ENCODE measurements around the gene CDH16. TPM values are rescaled to one million over a fixed set of nuclear protein-coding genes. Genes with fewer than 3 reads are reported as not detected.

CDH16 gene
- total RNA-seq, 1 donor from 2014 or later: 0.81 TPM

DNA sequence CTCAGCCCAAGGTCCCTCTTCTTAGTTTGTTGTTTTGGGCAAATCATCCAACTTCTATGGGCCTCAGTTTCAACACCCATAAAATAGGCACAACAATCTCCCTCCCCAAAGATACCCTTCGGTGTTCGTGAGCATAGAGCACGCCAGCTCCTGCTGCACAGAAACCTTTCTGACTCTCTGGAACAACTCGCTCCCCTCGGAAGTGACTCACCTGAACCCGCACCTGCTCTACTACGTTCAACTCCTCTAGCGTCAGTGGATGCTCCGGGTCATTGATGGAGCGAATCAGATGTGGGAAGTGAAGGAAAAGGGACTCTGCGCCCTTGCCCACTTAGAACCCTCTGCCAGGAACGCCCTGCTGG lies 15.1 kb upstream of the CDH16 start:
- TF ChIP-seq, protein P1, sequence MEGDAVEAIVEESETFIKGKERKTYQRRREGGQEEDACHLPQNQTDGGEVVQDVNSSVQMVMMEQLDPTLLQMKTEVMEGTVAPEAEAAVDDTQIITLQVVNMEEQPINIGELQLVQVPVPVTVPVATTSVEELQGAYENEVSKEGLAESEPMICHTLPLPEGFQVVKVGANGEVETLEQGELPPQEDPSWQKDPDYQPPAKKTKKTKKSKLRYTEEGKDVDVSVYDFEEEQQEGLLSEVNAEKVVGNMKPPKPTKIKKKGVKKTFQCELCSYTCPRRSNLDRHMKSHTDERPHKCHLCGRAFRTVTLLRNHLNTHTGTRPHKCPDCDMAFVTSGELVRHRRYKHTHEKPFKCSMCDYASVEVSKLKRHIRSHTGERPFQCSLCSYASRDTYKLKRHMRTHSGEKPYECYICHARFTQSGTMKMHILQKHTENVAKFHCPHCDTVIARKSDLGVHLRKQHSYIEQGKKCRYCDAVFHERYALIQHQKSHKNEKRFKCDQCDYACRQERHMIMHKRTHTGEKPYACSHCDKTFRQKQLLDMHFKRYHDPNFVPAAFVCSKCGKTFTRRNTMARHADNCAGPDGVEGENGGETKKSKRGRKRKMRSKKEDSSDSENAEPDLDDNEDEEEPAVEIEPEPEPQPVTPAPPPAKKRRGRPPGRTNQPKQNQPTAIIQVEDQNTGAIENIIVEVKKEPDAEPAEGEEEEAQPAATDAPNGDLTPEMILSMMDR (conservative IDR thresholded peaks at IDR 0.05; ENCODE audit: low read depth, low read length): no peak
- H3K4me3 ChIP-seq (ENCODE audit: low read depth, low read length): peak overlapping the region; percentile 78
- no peak for DNase-seq (ENCODE audit: low read depth)

DNA sequence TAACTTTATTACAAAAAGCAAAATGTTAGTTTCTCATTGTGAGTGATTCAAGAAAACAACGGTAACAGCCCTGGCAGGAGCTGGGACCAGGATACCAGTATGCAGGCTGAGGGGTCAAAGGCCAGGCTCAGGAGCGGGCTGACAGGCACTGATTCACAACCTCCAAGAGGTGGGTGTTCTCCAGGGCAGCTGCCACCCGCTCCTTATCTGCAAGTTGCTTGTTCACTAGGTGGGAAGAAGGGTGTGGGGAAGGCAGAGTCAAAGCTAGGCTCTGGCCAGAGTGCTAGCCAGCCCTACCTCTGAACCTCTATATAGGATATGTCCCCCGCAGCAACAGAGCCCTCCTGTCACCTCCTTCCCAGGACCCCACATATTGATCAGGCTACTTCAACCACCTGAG lies 13.4 kb upstream of the CDH16 start:
- TF ChIP-seq, protein P1 (conservative IDR thresholded peaks at IDR 0.05; ENCODE audit: low read depth, low read length): no peak
- H3K4me3 ChIP-seq (ENCODE audit: low read depth, low read length): no peak overlapping the region
- DNase-seq (ENCODE audit: low read depth): no peak

DNA sequence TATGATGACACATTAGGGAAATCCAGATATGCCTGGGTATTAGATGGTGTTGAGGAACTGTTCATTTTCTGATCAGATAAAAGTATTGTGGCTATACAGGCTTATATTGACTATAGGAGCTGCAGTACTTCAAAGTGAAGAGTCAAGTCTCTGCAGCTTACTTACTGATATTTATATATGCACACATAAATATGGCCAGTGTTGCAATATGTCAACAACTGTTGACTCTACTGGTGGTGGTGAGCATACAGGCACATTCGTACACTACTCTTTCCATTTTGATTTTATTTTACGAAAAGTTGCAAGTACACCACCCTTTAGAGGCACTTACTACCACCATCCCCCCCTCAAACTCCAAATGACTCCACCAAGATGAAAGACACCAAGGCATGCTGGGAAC lies 13.0 kb upstream of the CDH16 start:
- H3K4me3 ChIP-seq (ENCODE audit: low read depth, low read length): no peak overlapping the region
- TF ChIP-seq, protein P1 (conservative IDR thresholded peaks at IDR 0.05; ENCODE audit: low read depth, low read length): no peak
- DNase-seq (ENCODE audit: low read depth): no peak

DNA sequence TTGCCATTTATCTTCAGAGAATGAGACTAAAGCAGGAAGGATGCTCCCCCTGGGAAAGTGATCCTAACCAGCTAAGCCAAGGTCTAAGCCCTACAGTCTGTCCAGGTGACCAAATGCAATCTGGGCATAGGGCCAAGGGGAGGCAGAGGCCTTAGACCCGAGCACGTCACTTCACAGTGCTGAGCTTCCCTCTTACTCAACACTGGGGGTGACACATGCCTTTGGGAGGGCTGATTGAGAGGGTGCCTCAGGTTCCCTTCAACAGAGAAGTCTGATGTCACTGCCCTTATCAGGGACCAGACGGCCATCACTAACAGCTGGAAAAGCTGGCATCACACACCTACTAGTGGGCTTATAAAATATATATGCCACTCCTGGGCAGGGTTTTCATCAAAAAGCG lies 11.5 kb upstream of the CDH16 start:
- peak; percentile 82 for DNase-seq (ENCODE audit: low read depth)
- no peak overlapping the region for H3K4me3 ChIP-seq (ENCODE audit: low read depth, low read length)
- TF ChIP-seq, protein P1 (conservative IDR thresholded peaks at IDR 0.05; ENCODE audit: low read depth, low read length): no peak

DNA sequence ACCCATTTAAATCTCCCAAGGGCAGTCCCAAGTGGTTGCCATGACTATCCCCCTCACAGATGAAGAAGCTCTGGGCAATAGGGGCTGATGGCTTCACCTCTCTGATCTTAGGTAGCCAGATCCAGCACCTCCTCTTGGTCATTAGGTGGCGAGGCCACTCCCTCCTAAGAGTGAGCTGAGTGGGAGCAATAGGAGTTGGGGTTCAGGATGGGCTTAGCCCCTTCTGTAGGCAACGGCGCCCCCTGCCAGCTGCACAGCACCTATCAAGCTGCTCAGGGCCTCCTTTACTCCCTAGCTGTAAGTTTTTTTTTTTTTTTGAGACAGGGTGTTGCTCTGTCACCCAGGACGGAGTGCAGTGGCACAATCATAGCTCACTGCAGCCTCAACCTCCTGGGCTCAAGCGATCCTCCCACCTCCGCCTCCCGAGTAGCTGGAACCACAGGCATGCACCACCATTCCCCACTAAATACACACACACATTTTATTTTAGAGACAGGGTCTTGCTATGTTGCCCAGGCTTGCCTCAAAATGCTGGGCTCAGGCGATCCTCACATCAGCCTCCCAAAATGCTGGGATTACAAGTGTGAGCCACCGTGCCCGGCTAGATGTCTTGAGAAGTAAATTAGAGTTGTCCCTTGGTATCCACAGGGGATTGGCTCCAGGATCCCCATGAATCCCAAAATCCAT lies 10.2 kb upstream of the CDH16 start:
- TF ChIP-seq, protein P1 (conservative IDR thresholded peaks at IDR 0.05; ENCODE audit: low read depth, low read length): peak; percentile 69
- no peak overlapping the region for H3K4me3 ChIP-seq (ENCODE audit: low read depth, low read length)
- DNase-seq (ENCODE audit: low read depth): no peak

DNA sequence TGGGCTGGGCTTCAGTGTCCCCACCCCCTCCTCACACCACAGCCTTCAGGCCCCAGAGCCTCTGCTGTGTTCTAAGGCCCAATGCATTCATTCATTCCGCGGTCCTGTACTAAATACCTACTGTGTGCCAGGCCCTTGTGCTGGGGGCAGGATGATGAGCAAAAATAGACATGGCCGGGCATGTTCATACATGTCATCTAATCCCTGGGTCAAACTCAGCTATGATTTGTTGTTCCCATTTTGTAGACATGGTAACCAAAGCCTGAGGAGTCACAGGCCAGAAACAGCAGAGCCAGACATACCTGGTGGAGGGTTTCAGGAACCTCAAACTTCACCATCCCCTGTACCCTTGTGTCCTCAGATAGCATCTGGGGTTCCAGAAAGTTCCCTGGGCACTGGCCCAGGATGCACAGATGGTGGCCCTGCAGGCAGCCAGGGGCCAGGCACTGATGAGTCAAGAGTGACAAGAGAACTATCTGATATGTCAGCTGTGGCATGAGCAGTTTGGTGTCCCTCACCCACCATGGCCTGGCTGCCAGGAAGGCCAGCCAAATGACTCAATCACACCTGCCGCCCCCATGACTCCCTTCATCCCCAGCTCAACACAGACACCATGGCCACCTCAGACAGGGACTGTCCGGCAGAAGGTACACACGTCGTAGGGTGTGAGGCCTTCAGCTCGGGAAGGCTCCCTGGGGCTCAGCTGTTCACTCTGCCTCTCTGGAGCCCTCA lies 9.4 kb upstream of the CDH16 start:
- H3K4me3 ChIP-seq (ENCODE audit: low read depth, low read length): no peak overlapping the region
- no peak for DNase-seq (ENCODE audit: low read depth)
- TF ChIP-seq, protein P1 (conservative IDR thresholded peaks at IDR 0.05; ENCODE audit: low read depth, low read length): no peak

All from epithelial cell of proximal tubule (primary cell).